OCI-LY1 (cell line): ENCODE results near the gene PRKCZ.

Experiments used
- CTCF ChIP-seq: fragments of 200-600 bp; sonication (generic), shearing (Covaris generic); IDR thresholded peaks from 2 replicates; pipeline ENCODE4 v1.5.1; 2017; ENCODE audit warnings: mild to moderate bottlenecking, antibody characterized with exemption, low read length, moderate library complexity, mixed read lengths
- EZH2 ChIP-seq: fragments of 200-600 bp; sonication (generic), shearing (Covaris generic); IDR thresholded peaks from 2 replicates; pipeline ENCODE4 v1.8.0; 2017; ENCODE audit warnings: borderline replicate concordance, mixed run types, mild to moderate bottlenecking, antibody characterized with exemption, low read length, moderate library complexity, mixed read lengths

GRCh38 chr1:2089051-2089450 lies 38.8 kb downstream of the PRKCZ start:
- TF ChIP-seq CTCF = no peak
- TF ChIP-seq EZH2 = no peak
